MCF 10A (cell line): ENCODE results near the gene MOK. TPM values are rescaled to one million over a fixed set of nuclear protein-coding genes. Genes with fewer than 3 reads are reported as not detected.

Experiments used
- BruUV-seq: library from RNA; stranded (reverse); fragments of 400-500 nt; replicated peaks from 2 replicates; lab custom pipeline; 2021; lab: Mats Ljungman, UMichigan
- CTCF ChIA-PET: fragments of 300-600 bp; sonication (Branson Sonifier 250); formaldehyde crosslinking; extraction: SDS; loops from one replicate; lab custom pipeline; 2021; ENCODE audit warnings: antibody characterized with exemption, inconsistent platforms; lab: Yijun Ruan, JAX
- POLR2A ChIA-PET: fragments of 300-600, 350-650 bp; sonication (Branson Sonifier 250); formaldehyde crosslinking; extraction: SDS; loops from one replicate; lab custom pipeline; 2020; ENCODE audit warnings: antibody characterized with exemption, inconsistent platforms; lab: Yijun Ruan, JAX
- DNase-seq: peaks from one replicate; pipeline ENCODE4 v3.0.0-alpha.2; 2018; ENCODE audit not compliant: unreplicated experiment
- H3K27ac Mint-ChIP-seq: one replicate; pipeline ENCODE4 v1.8.0; 2022; ENCODE audit warnings: mild to moderate bottlenecking, low read depth, mixed read lengths; ENCODE audit not compliant: unreplicated experiment
- H3K27me3 Mint-ChIP-seq: one replicate; pipeline ENCODE4 v1.8.0; 2022; ENCODE audit warnings: mixed read lengths; ENCODE audit not compliant: insufficient read depth, unreplicated experiment
- H3K36me3 Mint-ChIP-seq: one replicate; pipeline ENCODE4 v1.8.0; 2022; ENCODE audit warnings: mild to moderate bottlenecking, moderate library complexity, mixed read lengths; ENCODE audit not compliant: insufficient read depth, unreplicated experiment
- H3K4me1 Mint-ChIP-seq: one replicate; pipeline ENCODE4 v1.8.0; 2022; ENCODE audit warnings: mixed read lengths; ENCODE audit not compliant: insufficient read depth, unreplicated experiment
- H3K4me3 Mint-ChIP-seq: one replicate; pipeline ENCODE4 v1.8.0; 2022; ENCODE audit warnings: mild to moderate bottlenecking, moderate library complexity, mixed read lengths; ENCODE audit not compliant: unreplicated experiment
- H3K9me3 Mint-ChIP-seq: one replicate; pipeline ENCODE4 v1.8.0; 2022; ENCODE audit warnings: mixed read lengths; ENCODE audit not compliant: unreplicated experiment
- intact Hi-C: fragments of 100-400 bp; cut with micrococcal nuclease; formaldehyde crosslinking; loops from 2 replicates; pipeline ENCODE4 v1.14.1; 2022
- total RNA-seq: library from RNA; stranded (reverse); gene quantifications from 2 replicates; pipeline ENCODE4 v1.2.3, GENCODE V29; 2022
- TF ChIP-seq, protein P1 (sequence below): fragments of 200-600 bp; IDR thresholded peaks from one replicate; pipeline ENCODE4 v1.8.0; 2022; ENCODE audit warnings: antibody characterized with exemption, mild to moderate bottlenecking; ENCODE audit not compliant: unreplicated experiment

MOK gene
- total RNA-seq, 1 experiment from 2014 or later: 98.9 TPM

DNA sequence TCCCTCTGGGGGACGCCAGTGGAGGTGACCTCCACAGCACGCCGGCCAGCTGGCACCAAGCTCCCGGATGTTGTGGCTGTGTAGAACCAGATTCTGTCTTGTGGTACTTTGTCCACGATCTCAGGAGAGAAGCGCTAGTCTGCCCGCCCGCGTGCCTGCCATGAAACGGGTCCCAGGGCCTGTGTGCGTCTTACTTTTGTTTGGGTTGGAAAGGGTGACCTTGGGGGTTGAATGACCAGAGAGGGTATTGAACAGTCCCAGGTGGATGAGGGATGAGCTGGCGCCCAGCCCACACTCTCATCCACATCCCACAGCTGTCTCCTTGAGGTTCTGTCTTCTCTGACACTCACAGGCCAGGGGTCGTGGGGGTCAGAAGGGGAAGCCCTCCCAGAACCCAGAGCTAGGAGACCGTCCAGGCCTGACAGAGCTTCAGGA lies 87.0 kb downstream of the MOK start:
- Mint-ChIP-seq H3K36me3 (peaks cover 7% of the 10 kb centered on the region), H3K27ac (no peak overlapping the region), H3K27me3 (no peaks in the 10 kb centered on the region), H3K4me3 (no peak overlapping the region), H3K9me3 (no peaks in the 10 kb centered on the region), H3K4me1 (no peaks in the 10 kb centered on the region)
- POLR2A ChIA-PET: interaction anchor here (0.9 kb wide), 1 partner anchor 28 kb away, joined by 3 read pairs; no protein-coding TSS in a partner anchor
- intact Hi-C loops: no loop called here
- DNase-seq: no peak
- TF ChIP-seq, protein P1, sequence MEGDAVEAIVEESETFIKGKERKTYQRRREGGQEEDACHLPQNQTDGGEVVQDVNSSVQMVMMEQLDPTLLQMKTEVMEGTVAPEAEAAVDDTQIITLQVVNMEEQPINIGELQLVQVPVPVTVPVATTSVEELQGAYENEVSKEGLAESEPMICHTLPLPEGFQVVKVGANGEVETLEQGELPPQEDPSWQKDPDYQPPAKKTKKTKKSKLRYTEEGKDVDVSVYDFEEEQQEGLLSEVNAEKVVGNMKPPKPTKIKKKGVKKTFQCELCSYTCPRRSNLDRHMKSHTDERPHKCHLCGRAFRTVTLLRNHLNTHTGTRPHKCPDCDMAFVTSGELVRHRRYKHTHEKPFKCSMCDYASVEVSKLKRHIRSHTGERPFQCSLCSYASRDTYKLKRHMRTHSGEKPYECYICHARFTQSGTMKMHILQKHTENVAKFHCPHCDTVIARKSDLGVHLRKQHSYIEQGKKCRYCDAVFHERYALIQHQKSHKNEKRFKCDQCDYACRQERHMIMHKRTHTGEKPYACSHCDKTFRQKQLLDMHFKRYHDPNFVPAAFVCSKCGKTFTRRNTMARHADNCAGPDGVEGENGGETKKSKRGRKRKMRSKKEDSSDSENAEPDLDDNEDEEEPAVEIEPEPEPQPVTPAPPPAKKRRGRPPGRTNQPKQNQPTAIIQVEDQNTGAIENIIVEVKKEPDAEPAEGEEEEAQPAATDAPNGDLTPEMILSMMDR: no peak
- CTCF ChIA-PET: interaction anchor here (0.6 kb wide), 1 partner anchor 100 kb away, joined by 3 read pairs; no protein-coding TSS in a partner anchor
- no TSS peak for BruUV-seq

DNA sequence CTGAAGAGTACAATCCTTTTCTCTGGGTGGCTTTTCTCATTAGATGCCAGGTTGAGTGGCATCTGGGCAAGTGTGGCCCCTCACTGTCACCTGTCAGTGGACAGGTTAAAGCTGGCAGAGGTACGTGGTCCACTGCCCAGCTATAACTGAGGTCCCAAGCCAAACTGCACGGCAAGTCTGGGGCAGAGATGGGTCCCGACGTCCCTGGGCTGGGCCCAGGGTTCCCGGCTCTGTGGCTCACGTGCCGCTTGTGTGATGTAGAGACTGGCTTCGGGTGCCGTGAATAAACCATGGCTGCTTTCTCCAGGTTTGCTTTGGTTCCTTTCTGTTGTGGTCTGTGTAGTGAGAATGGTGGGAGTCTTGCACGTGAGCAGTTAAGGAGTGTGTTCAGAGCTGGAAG lies 87.6 kb downstream of the MOK start:
- DNase-seq: no peak
- CTCF ChIA-PET: interaction anchor here (0.6 to 0.7 kb wide), 2 partner anchors 100 to 190 kb away, joined by 3 to 4 read pairs; no protein-coding TSS in a partner anchor
- no TSS peak for BruUV-seq
- POLR2A ChIA-PET: no interaction called here
- Mint-ChIP-seq H3K9me3 (no peaks in the 10 kb centered on the region), H3K27me3 (no peaks in the 10 kb centered on the region), H3K4me1 (no peaks in the 10 kb centered on the region), H3K36me3 (peaks cover 7% of the 10 kb centered on the region), H3K4me3 (no peak overlapping the region), H3K27ac (no peak overlapping the region)
- intact Hi-C loops: no loop called here
- TF ChIP-seq, protein P1: no peak

DNA sequence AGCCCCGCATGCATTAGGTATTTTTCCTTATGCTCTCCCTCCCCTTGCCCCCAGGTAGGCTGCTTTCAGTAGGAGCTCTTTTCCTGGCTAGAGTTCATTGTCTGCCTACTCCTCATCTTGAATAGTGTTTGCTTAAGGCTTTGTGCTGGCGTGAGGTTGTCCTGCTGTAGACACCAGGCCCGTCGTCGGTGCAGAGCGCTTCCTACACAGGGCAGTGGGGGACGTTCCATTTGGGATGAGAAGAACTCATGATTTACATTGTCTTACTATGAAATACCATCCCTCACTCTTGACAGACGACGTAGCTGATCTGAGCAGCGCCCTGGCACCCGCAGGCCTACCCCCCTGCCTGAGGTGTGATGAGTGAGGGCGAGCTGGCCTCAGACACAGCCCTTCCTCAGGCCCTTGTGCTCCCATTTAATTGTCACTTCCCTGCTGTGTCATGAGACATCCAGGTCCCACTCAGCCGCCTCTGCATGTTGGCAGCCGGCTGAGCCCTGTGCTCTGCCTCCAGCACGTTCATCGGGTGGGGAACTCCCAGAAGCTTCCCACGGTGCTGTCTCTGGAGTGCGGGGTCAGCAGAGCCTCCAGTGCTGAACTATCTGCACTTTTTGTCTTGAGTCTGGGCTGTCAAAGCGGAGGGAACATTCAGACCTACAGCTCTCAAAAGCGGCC lies 89.3 kb downstream of the MOK start:
- ChIA-PET POLR2A (no interaction called here), CTCF (interaction anchor here (0.7 kb wide), 1 partner anchor 403 kb away, joined by 4 read pairs; no protein-coding TSS in a partner anchor)
- no peak for DNase-seq
- no TSS peak for BruUV-seq
- H3K9me3 Mint-ChIP-seq: no peaks in the 10 kb centered on the region
- H3K27ac Mint-ChIP-seq: no peak overlapping the region
- peaks cover 10% of the 10 kb centered on the region for H3K36me3 Mint-ChIP-seq
- TF ChIP-seq, protein P1: no peak
- H3K27me3 Mint-ChIP-seq: no peaks in the 10 kb centered on the region
- intact Hi-C loops: no loop called here
- no peaks in the 10 kb centered on the region for H3K4me1 Mint-ChIP-seq
- H3K4me3 Mint-ChIP-seq: no peak overlapping the region

DNA sequence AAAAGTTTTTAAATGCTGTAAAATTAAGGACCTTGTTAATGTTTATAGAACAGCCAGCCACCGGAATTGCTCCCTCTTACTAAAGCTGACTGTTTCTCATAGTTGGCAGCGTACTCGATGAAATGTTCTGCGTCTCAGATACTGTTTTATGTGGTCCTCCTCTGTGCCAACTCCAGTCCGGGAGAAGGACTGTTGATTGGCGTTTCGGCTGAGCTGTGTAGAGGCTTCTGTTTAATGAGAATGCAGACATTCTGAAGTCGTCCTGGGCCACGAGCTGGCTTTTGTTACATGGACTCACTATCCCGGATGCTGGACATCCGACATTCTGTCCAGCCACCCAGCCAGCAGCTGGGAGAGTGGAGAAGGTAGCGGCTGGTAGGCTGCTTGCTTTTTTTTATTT lies 89.9 kb downstream of the MOK start:
- POLR2A ChIA-PET: no interaction called here
- H3K27ac Mint-ChIP-seq: no peak overlapping the region
- no peak for DNase-seq

More for the DNA sequence above, 89.9 kb downstream of the MOK start:
- no peak overlapping the region for H3K4me3 Mint-ChIP-seq
- no TSS peak for BruUV-seq
- no peaks in the 10 kb centered on the region for H3K4me1 Mint-ChIP-seq
- CTCF ChIA-PET: interaction anchor here (0.6 to 0.7 kb wide), 2 partner anchors 9 to 404 kb away, joined by 3 to 4 read pairs; no protein-coding TSS in a partner anchor
- no peaks in the 10 kb centered on the region for H3K27me3 Mint-ChIP-seq
- peaks cover 10% of the 10 kb centered on the region for H3K36me3 Mint-ChIP-seq
- TF ChIP-seq, protein P1: no peak
- intact Hi-C loops: no loop called here
- no peaks in the 10 kb centered on the region for H3K9me3 Mint-ChIP-seq
